Measurements from ENCODE around the gene RTN4R.

The RTN4R gene

GRCh38 chr22:20199413-20199842, 68.7 kb downstream of the RTN4R start:
- TF ChIP-seq, protein P1, sequence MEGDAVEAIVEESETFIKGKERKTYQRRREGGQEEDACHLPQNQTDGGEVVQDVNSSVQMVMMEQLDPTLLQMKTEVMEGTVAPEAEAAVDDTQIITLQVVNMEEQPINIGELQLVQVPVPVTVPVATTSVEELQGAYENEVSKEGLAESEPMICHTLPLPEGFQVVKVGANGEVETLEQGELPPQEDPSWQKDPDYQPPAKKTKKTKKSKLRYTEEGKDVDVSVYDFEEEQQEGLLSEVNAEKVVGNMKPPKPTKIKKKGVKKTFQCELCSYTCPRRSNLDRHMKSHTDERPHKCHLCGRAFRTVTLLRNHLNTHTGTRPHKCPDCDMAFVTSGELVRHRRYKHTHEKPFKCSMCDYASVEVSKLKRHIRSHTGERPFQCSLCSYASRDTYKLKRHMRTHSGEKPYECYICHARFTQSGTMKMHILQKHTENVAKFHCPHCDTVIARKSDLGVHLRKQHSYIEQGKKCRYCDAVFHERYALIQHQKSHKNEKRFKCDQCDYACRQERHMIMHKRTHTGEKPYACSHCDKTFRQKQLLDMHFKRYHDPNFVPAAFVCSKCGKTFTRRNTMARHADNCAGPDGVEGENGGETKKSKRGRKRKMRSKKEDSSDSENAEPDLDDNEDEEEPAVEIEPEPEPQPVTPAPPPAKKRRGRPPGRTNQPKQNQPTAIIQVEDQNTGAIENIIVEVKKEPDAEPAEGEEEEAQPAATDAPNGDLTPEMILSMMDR (IDR thresholded peaks at IDR 0.05; ENCODE audit: borderline replicate concordance, extremely low read depth, low read length, poor library complexity, severe bottlenecking), result no peak
- no peak for TF ChIP-seq EZH2 (IDR thresholded peaks at IDR 0.05; ENCODE audit: borderline replicate concordance, low read depth, low read length, severe bottlenecking)
- Histone ChIP-seq H3K27me3 (ENCODE audit: insufficient read depth, low read length, poor library complexity) (peaks cover 5% of the 10 kb centered on the region), H3K4me1 (ENCODE audit: insufficient read depth, low read length) (no peaks in the 10 kb centered on the region), H3K9me3 (ENCODE audit: insufficient read depth, low read length, severe bottlenecking) (no peaks in the 10 kb centered on the region), H3K79me2 (ENCODE audit: insufficient read depth, low read length) (no peaks in the 10 kb centered on the region), H3K4me2 (ENCODE audit: insufficient read depth, low read length) (no peak overlapping the region), H2AFZ (ENCODE audit: low read depth, low read length) (no peak overlapping the region), H4K20me1 (ENCODE audit: insufficient read depth, low read length) (no peaks in the 10 kb centered on the region), H3K9ac (ENCODE audit: low read depth, low read length) (no peak overlapping the region), H3K4me3 (ENCODE audit: low read depth in 1 of 2, low read length in 2 of 2) (no peak overlapping the region), H3K27ac (ENCODE audit: low read length) (no peak overlapping the region), H3K36me3 (ENCODE audit: insufficient read depth, low read length) (no peaks in the 10 kb centered on the region)
- DNase-seq (no peak), ATAC-seq (ENCODE audit: insufficient read depth, low read depth) (no peak)

DNA sequence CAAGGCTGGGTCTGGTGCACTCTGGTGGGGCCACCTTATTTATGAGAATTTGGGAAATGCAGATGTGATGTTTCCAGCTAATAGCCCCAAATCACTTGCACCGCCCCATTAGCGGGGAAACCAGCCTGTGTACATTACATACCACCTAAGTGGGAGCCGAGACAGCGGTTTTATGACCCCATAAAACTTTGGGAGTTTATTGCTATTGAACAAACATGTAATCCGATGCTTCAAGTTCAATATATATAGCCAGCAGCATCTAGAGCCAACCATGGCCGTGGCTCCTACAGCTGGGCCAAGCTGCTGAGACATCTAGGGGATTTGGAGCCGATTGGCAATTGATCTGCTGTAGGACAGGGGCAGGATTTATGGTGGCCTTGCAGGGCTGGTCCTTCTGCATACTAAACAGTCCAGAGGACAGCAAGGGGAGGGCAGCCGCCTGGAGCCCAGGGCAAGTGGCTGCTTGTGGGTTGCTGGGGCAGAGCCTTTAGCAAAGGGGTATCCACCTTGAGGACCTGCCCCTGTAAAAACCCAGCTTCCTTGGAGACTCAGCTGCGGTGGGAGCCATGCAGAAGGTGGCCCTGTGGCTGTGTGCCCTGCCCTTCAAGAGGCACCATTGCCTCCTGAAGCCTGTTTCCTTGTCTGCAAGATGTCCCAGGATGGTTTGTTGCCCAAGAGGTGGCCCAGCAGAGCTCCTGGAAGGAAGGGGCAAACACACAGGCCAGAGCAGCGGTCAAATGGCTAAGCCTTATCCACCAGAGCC, 69.4 kb downstream of the RTN4R start:
- Histone ChIP-seq H2AFZ (ENCODE audit: low read depth, low read length) (no peak overlapping the region), H3K27ac (ENCODE audit: low read length) (no peak overlapping the region), H4K20me1 (ENCODE audit: insufficient read depth, low read length) (no peaks in the 10 kb centered on the region), H3K4me2 (ENCODE audit: insufficient read depth, low read length) (no peak overlapping the region), H3K9me3 (ENCODE audit: insufficient read depth, low read length, severe bottlenecking) (no peaks in the 10 kb centered on the region), H3K4me3 (ENCODE audit: low read depth in 1 of 2, low read length in 2 of 2) (no peak overlapping the region), H3K27me3 (ENCODE audit: insufficient read depth, low read length, poor library complexity) (peaks cover 5% of the 10 kb centered on the region), H3K4me1 (ENCODE audit: insufficient read depth, low read length) (no peaks in the 10 kb centered on the region), H3K79me2 (ENCODE audit: insufficient read depth, low read length) (no peaks in the 10 kb centered on the region), H3K9ac (ENCODE audit: low read depth, low read length) (no peak overlapping the region), H3K36me3 (ENCODE audit: insufficient read depth, low read length) (no peaks in the 10 kb centered on the region)
- no peak for ATAC-seq (ENCODE audit: insufficient read depth, low read depth)
- DNase-seq, result no peak
- TF ChIP-seq, protein P1 (IDR thresholded peaks at IDR 0.05; ENCODE audit: borderline replicate concordance, extremely low read depth, low read length, poor library complexity, severe bottlenecking), result no peak
- no peak for TF ChIP-seq EZH2 (IDR thresholded peaks at IDR 0.05; ENCODE audit: borderline replicate concordance, low read depth, low read length, severe bottlenecking)

DNA sequence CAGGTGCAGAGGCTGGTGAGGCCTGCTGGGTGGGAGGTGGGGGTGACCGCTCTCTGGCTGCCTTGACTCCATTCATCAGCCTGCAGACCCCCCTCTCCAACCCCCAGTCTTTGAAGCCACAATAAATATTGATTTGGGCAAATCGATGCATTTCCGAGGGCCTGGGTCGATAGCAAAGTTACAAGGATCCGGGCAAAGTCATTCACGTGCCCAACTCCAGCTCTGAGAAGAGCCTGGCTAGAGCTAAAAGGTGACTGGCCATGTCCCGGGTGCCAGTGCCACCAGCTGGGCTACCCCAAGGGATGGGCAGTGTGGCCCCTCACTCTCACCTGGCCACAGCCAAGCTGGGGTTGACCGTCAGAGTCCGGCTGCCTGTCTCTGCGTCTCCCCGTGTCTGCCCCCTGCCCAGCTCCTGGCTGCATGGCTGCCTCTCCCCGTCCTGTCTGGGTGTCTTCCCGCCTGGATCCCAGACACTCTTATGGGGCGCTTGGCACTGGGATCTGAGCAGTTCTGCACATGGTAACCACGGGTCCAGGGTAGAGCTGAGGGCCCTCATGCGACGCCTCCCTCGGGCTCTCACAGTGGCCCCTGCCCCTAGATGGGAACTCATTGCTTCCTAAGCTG, 70.6 kb downstream of the RTN4R start:
- TF ChIP-seq, protein P1 (IDR thresholded peaks at IDR 0.05; ENCODE audit: borderline replicate concordance, extremely low read depth, low read length, poor library complexity, severe bottlenecking), result no peak
- no peak for TF ChIP-seq EZH2 (IDR thresholded peaks at IDR 0.05; ENCODE audit: borderline replicate concordance, low read depth, low read length, severe bottlenecking)
- Histone ChIP-seq H3K36me3 (ENCODE audit: insufficient read depth, low read length) (no peaks in the 10 kb centered on the region), H3K27ac (ENCODE audit: low read length) (no peak overlapping the region), H3K9me3 (ENCODE audit: insufficient read depth, low read length, severe bottlenecking) (no peaks in the 10 kb centered on the region), H3K4me2 (ENCODE audit: insufficient read depth, low read length) (no peak overlapping the region), H3K79me2 (ENCODE audit: insufficient read depth, low read length) (no peaks in the 10 kb centered on the region), H3K9ac (ENCODE audit: low read depth, low read length) (no peak overlapping the region), H3K4me3 (ENCODE audit: low read depth in 1 of 2, low read length in 2 of 2) (no peak overlapping the region), H2AFZ (ENCODE audit: low read depth, low read length) (no peak overlapping the region), H3K27me3 (ENCODE audit: insufficient read depth, low read length, poor library complexity) (peaks cover 5% of the 10 kb centered on the region), H3K4me1 (ENCODE audit: insufficient read depth, low read length) (no peaks in the 10 kb centered on the region), H4K20me1 (ENCODE audit: insufficient read depth, low read length) (no peaks in the 10 kb centered on the region)
- DNase-seq (no peak), ATAC-seq (ENCODE audit: insufficient read depth, low read depth) (no peak)

Data from DND-41 (cell line).